Heart right ventricle (tissue), 16 donors: ENCODE results near the gene HNRNPL. TPM values are rescaled to one million over a fixed set of nuclear protein-coding genes. Genes with fewer than 3 reads are reported as not detected.

Experiments used
- ATAC-seq, 8 donors: fragments of 200-7000 bp; cut with Tn5 transposase; one replicate each; pipeline ENCODE4 v1.9.1; 2020; ENCODE audit warnings: mild to moderate bottlenecking in 8 of 8, moderate library complexity in 8 of 8, moderate number of reproducible peaks in 1 of 8
- DNase-seq, 2 donors: peaks; one replicate each; pipeline ENCODE4 v3.0.0-alpha.2; 2020
- H3K27ac ChIP-seq, 10 donors: fragments of 200-600 bp; sonication (generic) in 2 of 10; one replicate each; pipeline versions ENCODE4 v1.5.0 to v1.8.0; 2020 to 2022; ENCODE audit warnings: mild to moderate bottlenecking in 3 of 10
- H3K27me3 ChIP-seq, 7 donors: fragments of 200-600 bp; one replicate each; pipeline ENCODE4 v1.8.0; 2021 to 2022; ENCODE audit warnings: mild to moderate bottlenecking in 2 of 7
- H3K36me3 ChIP-seq, 9 donors: fragments of 200-600 bp; sonication (generic) in 1 of 9; one replicate each; pipeline versions ENCODE4 v1.5.0 to v1.8.0; 2020 to 2022; ENCODE audit warnings: mild to moderate bottlenecking in 2 of 9
- H3K4me1 ChIP-seq, 9 donors: fragments of 200-600 bp; sonication (generic) in 1 of 9; one replicate each; pipeline versions ENCODE4 v1.5.0 to v1.8.0; 2020 to 2022; ENCODE audit warnings: mild to moderate bottlenecking in 4 of 9
- H3K4me3 ChIP-seq, 10 donors: fragments of 200-600 bp; sonication (generic) in 2 of 10; one replicate each; pipeline versions ENCODE4 v1.5.0 to v1.8.0; 2020 to 2022; ENCODE audit warnings: mild to moderate bottlenecking in 7 of 10, moderate library complexity in 2 of 10
- H3K9me3 ChIP-seq, 11 donors: fragments of 200-600 bp in 10 of 11; sonication (generic) in 2 of 11; one replicate each; pipeline versions ENCODE4 v1.5.0 to v1.8.0; 2013 to 2022; ENCODE audit warnings: mild to moderate bottlenecking in 2 of 11, control low read depth in 1 of 11, moderate library complexity in 1 of 11
- WGBS, 2 donors: extraction: QIAGEN DNeasy Blood & Tissue Kit; methylation state at CpG; one replicate each; pipeline ENCODE4 v1.1.7; 2013; ENCODE audit warnings: inconsistent platforms in 1 of 2; 5-methylcytosine and 5-hydroxymethylcytosine counted together
- intact Hi-C, 10 donors: fragments of 100-400 bp; cut with DNase I; formaldehyde crosslinking; loops; one replicate each; pipeline versions ENCODE4 v1.11.1 to v1.14.2; 2022
- polyA plus RNA-seq, 2 donors: library from polyadenylated mRNA; stranded (reverse); fragments of 200-250 nt; gene quantifications; one replicate each; pipeline ENCODE4 v1.2.3, GENCODE V29; 2013
- total RNA-seq, 10 donors: library from RNA; stranded (reverse); fragmentation: NEBNext Ultra II Directional in 3 of 10; extraction: Animal tissue kit (Norgen Biotek cat#: 25700) in 3 of 10; gene quantifications; one replicate each; pipeline versions ENCODE4 v1.2.1 to v1.2.4, GENCODE V29; 2021 to 2023
- TF ChIP-seq, protein P1 (sequence below), 9 donors: fragments of 200-600 bp; sonication (generic) in 2 of 9; IDR thresholded peaks; one replicate each; pipeline versions ENCODE4 v1.5.0 to v1.8.0; 2021 to 2022; ENCODE audit warnings: antibody characterized with exemption in 9 of 9, mild to moderate bottlenecking in 5 of 9, moderate library complexity in 1 of 9
- donor health status: Arrhythmogenic right ventricular cardiomyopathy.
- donor health status: ischemic (EF 13 %, LVEDD 7.1; RV severe dilation, severe dysfunction).
- donor health status: healthy with polysubstance abuse.
- donor health status: DM: no; HTN: yes; CAD: no.
- donor health status: DM: no; HTN: no; CAD: no.
- donor health status: ischemic (EF 25% LVEDD 6.9; RV normal size, moderate dysfunction).
- donor health status: ischemic (EF 25% LVEDD 5.7; RV mildly dilated, moderate dysfunction).
- donor health status: healthy.
- donor health status: DM: yes; HTN: yes; CAD: no.
- donor health status: Ischemic cardiomyopathy.
- donor health status: ischemic (EF 35%, LVEDD 5.7; RV mildly dilated, moderate dysfunction).
- donor health status: nonischemic (EF 11% LVEDD 7.7; RV severe dilation, severe dysfunction).
- donor health status: DM: yes; HTN: yes; CAD: no.
- donor health status: PGD.
- donor health status: ischemic (EF 29% LVEDD 5.4; RV normal size, mild dysfunction).
- donor health status: nonischemic (EF 23%, LVEDD 6.1; RV moderate dilation, normal function).

Gene HNRNPL
- total and polyA plus RNA-seq, 12 donors, result 130 to 196 (median 170) TPM

DNA sequence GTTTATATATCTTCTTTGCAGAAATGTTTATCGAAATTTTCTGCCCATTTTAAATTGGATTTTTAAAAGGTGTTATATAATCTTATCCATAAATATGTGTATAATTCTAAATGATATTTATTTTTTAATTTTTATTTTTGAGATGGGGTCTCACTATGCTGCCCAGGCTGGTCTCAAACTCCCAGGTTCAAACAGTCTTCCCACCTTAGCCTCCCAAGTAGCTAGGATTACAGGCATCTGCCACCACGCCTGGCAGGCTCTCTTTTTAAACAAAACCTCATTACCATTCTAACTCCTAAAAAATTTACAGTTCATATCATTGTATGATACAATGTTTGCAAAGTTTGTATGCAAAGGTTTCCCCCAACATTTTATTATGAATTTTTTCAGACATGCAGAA is 53.6 kb downstream of the HNRNPL start:
- Histone ChIP-seq H3K27me3 (no peaks in the 10 kb centered on the region), H3K4me3 (no peak overlapping the region), H3K9me3 (no peaks in the 10 kb centered on the region), H3K4me1 (peaks cover 0 to 15% (median 7%) of the 10 kb centered on the region in 9 donors), H3K27ac (no peak overlapping the region), H3K36me3 (no peaks in the 10 kb centered on the region)
- ATAC-seq (no peak), DNase-seq (no peak)
- 71 to 94% methylated on average over 2 of the region's 2 CpGs for WGBS, 2 donors
- intact Hi-C loops, result no loop called here
- TF ChIP-seq, protein P1, sequence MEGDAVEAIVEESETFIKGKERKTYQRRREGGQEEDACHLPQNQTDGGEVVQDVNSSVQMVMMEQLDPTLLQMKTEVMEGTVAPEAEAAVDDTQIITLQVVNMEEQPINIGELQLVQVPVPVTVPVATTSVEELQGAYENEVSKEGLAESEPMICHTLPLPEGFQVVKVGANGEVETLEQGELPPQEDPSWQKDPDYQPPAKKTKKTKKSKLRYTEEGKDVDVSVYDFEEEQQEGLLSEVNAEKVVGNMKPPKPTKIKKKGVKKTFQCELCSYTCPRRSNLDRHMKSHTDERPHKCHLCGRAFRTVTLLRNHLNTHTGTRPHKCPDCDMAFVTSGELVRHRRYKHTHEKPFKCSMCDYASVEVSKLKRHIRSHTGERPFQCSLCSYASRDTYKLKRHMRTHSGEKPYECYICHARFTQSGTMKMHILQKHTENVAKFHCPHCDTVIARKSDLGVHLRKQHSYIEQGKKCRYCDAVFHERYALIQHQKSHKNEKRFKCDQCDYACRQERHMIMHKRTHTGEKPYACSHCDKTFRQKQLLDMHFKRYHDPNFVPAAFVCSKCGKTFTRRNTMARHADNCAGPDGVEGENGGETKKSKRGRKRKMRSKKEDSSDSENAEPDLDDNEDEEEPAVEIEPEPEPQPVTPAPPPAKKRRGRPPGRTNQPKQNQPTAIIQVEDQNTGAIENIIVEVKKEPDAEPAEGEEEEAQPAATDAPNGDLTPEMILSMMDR (IDR thresholded peaks at IDR 0.05), result no peak

GRCh38 chr19:38795549-38795948 is 54.2 kb downstream of the HNRNPL start:
- H3K4me3 ChIP-seq, result no peak overlapping the region
- H3K27ac ChIP-seq, result no peak overlapping the region
- no peaks in the 10 kb centered on the region for H3K9me3 ChIP-seq
- H3K4me1 ChIP-seq, result peaks cover 0 to 15% (median 7%) of the 10 kb centered on the region in 9 donors
- no peaks in the 10 kb centered on the region for H3K27me3 ChIP-seq
- ATAC-seq (no peak), DNase-seq (no peak)
- intact Hi-C loops, result no loop called here
- 87 to 95% methylated on average over 4 of the region's 4 CpGs for WGBS, 2 donors
- TF ChIP-seq, protein P1 (IDR thresholded peaks at IDR 0.05), result no peak
- H3K36me3 ChIP-seq, result no peaks in the 10 kb centered on the region

DNA sequence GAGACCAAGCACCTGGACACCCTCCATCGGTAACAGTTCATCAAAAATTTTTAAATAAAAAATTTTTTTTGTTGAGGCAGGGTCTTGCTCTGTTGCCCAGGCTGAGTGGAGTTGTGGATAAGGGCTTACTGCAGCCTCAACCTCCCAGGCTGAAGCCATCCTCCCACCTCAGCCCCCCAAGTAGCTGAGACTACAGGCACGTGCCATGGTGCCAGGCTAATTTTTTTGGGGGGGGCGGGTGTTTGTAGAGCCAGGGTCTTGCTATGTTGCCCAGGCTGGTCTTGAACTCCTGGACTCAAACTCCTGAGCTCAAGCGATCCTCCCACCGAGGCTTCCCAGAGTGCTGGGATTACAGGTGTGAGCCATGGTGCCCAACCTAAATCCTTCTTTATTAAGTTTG is 56.1 kb downstream of the HNRNPL start:
- Histone ChIP-seq H3K27ac (no peak overlapping the region), H3K27me3 (no peaks in the 10 kb centered on the region), H3K9me3 (no peaks in the 10 kb centered on the region), H3K36me3 (no peaks in the 10 kb centered on the region), H3K4me3 (no peak overlapping the region), H3K4me1 (peaks cover 0 to 15% (median 7%) of the 10 kb centered on the region in 9 donors)
- ATAC-seq, result no peak
- 94 to 95% methylated on average over 5 of the region's 5 CpGs for WGBS, 2 donors
- TF ChIP-seq, protein P1 (IDR thresholded peaks at IDR 0.05), result no peak
- intact Hi-C loops, result no loop called here
- DNase-seq, result no peak

GRCh38 chr19:38793177-38793576 is 56.6 kb downstream of the HNRNPL start:
- peak overlapping the region in 1 of 10 donors; percentile 36 for H3K27ac ChIP-seq
- H3K4me3 ChIP-seq, result peak overlapping the region in 1 of 10 donors; percentile 43
- no peak for ATAC-seq
- no peaks in the 10 kb centered on the region for H3K36me3 ChIP-seq
- H3K27me3 ChIP-seq, result no peaks in the 10 kb centered on the region
- 74 to 79% methylated on average over 8 of the region's 8 CpGs for WGBS, 2 donors
- no peak for DNase-seq
- intact Hi-C loops, result no loop called here
- no peaks in the 10 kb centered on the region for H3K9me3 ChIP-seq
- TF ChIP-seq, protein P1 (IDR thresholded peaks at IDR 0.05), result no peak
- peaks cover 0 to 15% (median 7%) of the 10 kb centered on the region in 9 donors for H3K4me1 ChIP-seq
